ENCODE results near the gene DNMBP.

DNA sequence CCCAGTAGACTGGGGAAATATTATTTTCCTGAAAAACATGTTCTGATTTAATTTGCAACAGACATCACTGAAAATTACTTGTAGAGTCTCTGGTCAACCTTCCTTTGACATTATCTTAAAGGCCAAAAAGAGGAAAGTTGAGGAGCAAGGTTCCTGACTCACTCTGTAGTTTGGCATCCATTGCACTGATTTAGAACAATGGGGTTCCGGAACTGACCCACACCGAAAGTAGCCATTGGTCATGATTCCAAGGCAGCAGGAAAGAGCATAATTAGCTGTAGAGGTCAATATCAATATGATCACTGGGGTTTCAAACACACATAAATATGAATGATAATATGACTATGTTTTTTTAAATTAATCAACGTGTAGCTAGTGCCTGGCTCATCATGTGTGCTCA is 65.8 kb downstream of the DNMBP start:
- TF ChIP-seq ZNF274 (IDR thresholded peaks at IDR 0.05; ENCODE audit: low read depth, low read length) (no peak), YY1 (IDR thresholded peaks at IDR 0.05; ENCODE audit: insufficient read depth, insufficient read length) (no peak)

All from NT2/D1 (cell line).